ENCODE measurements around the gene SNPH. TPM values are rescaled to one million over a fixed set of nuclear protein-coding genes. Genes with fewer than 3 reads are reported as not detected.
A peak's percentile ranks its signal among the peaks of the same experiment; 100 is the strongest.
"Not testable (repeated sequence)": the region's sequence is repeated elsewhere in the genome, so short reads cannot be mapped to it uniquely, and the experiment has no call there.

The SNPH gene
- polyA plus RNA-seq, 2 of the 4 experiments (the other 2 are of a cell fraction): 1.1 to 5.2 TPM

DNA sequence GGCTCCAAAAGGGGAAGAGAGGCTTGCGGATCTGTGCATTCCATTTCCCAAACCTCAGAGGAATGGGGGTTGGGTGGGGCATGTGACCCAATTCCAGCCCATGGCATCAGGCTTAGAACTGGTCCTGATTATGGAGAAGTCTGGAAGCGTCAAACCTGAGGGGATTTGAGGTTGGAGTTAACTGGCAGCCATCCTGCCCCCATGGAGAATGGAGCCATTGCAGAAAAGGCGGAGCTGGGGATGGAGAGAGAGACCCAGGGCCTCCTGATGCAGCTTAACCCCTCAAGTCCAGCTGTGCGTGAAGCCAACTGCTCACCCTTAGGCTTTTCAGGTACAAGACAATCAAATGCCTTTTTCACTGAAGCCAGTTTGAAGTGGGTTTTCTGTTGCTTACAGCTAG lies 72.7 kb downstream of the SNPH start:
- no peak overlapping the region for H3K27ac ChIP-seq
- peaks cover 5% of the 10 kb centered on the region; the same call in 2 of the 3 replicates for H3K4me1 ChIP-seq
- FAIRE-seq (no peak), ATAC-seq (no peak), DNase-seq (ENCODE audit: low read depth in 1 of 2, low spot score in 1 of 2) (no peak)
- TF ChIP-seq ZC3H11A (IDR thresholded peaks at IDR 0.05): no peak
- TF ChIP-seq SMC3 (IDR thresholded peaks at IDR 0.05): no peak
- TF ChIP-seq POLR2AphosphoS2 (conservative IDR thresholded peaks at IDR 0.05; ENCODE audit: low read length): no peak
- no peak for TF ChIP-seq RNF2 (IDR thresholded peaks at IDR 0.05; ENCODE audit: borderline replicate concordance, low read depth)
- TF ChIP-seq, protein P1, sequence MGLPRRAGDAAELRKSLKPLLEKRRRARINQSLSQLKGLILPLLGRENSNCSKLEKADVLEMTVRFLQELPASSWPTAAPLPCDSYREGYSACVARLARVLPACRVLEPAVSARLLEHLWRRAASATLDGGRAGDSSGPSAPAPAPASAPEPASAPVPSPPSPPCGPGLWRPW (IDR thresholded peaks at IDR 0.05): no peak
- TF ChIP-seq CEBPB (IDR thresholded peaks at IDR 0.05): no peak
- TF ChIP-seq FOSL2 (IDR thresholded peaks at IDR 0.05): no peak
- no peak for TF ChIP-seq FOSL2 (CRISPR knock-in tag; IDR thresholded peaks at IDR 0.05)
- no peak for TF ChIP-seq FOSB (CRISPR knock-in tag; IDR thresholded peaks at IDR 0.05)
- TF ChIP-seq, protein P2, sequence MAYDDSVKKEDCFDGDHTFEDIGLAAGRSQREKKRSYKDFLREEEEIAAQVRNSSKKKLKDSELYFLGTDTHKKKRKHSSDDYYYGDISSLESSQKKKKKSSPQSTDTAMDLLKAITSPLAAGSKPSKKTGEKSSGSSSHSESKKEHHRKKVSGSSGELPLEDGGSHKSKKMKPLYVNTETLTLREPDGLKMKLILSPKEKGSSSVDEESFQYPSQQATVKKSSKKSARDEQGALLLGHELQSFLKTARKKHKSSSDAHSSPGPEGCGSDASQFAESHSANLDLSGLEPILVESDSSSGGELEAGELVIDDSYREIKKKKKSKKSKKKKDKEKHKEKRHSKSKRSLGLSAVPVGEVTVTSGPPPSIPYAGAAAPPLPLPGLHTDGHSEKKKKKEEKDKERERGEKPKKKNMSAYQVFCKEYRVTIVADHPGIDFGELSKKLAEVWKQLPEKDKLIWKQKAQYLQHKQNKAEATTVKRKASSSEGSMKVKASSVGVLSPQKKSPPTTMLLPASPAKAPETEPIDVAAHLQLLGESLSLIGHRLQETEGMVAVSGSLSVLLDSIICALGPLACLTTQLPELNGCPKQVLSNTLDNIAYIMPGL (CRISPR knock-in tag; IDR thresholded peaks at IDR 0.05; ENCODE audit: borderline replicate concordance): no peak
- TF ChIP-seq, protein P3, sequence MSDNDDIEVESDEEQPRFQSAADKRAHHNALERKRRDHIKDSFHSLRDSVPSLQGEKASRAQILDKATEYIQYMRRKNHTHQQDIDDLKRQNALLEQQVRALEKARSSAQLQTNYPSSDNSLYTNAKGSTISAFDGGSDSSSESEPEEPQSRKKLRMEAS (IDR thresholded peaks at IDR 0.05): no peak
- no peak for TF ChIP-seq NFE2L2 (conservative IDR thresholded peaks at IDR 0.05; ENCODE audit: low read length)
- no peak for TF ChIP-seq ESRRA (IDR thresholded peaks at IDR 0.05; ENCODE audit: borderline replicate concordance, low read length)
- no peak for TF ChIP-seq JUNB (IDR thresholded peaks at IDR 0.05)
- no peak for TF ChIP-seq RAD21 (conservative IDR thresholded peaks at IDR 0.05 in 1 of 2, IDR thresholded peaks at IDR 0.05 in 1 of 2)
- TF ChIP-seq, protein P4, sequence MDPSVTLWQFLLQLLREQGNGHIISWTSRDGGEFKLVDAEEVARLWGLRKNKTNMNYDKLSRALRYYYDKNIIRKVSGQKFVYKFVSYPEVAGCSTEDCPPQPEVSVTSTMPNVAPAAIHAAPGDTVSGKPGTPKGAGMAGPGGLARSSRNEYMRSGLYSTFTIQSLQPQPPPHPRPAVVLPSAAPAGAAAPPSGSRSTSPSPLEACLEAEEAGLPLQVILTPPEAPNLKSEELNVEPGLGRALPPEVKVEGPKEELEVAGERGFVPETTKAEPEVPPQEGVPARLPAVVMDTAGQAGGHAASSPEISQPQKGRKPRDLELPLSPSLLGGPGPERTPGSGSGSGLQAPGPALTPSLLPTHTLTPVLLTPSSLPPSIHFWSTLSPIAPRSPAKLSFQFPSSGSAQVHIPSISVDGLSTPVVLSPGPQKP (IDR thresholded peaks at IDR 0.05; ENCODE audit: low read depth, low read length): no peak
- TF ChIP-seq, protein P5, sequence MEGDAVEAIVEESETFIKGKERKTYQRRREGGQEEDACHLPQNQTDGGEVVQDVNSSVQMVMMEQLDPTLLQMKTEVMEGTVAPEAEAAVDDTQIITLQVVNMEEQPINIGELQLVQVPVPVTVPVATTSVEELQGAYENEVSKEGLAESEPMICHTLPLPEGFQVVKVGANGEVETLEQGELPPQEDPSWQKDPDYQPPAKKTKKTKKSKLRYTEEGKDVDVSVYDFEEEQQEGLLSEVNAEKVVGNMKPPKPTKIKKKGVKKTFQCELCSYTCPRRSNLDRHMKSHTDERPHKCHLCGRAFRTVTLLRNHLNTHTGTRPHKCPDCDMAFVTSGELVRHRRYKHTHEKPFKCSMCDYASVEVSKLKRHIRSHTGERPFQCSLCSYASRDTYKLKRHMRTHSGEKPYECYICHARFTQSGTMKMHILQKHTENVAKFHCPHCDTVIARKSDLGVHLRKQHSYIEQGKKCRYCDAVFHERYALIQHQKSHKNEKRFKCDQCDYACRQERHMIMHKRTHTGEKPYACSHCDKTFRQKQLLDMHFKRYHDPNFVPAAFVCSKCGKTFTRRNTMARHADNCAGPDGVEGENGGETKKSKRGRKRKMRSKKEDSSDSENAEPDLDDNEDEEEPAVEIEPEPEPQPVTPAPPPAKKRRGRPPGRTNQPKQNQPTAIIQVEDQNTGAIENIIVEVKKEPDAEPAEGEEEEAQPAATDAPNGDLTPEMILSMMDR (IDR thresholded peaks at IDR 0.05): no peak
- no peak for TF ChIP-seq EHF (CRISPR knock-in tag; IDR thresholded peaks at IDR 0.05)
- no peak for TF ChIP-seq HOXB5 (CRISPR knock-in tag; IDR thresholded peaks at IDR 0.05)
- ChIA-PET POLR2A (no interaction called here), CTCF (interaction anchor here (0.9 to 1.3 kb wide), 4 partner anchors 10 to 165 kb away, joined by 3 to 5 read pairs (median 3); partner anchors contain the start of gene SDCBP2)
- 74% methylated on average over 4 of the region's 4 CpGs for WGBS (ENCODE audit: missing lambda C conversion rate)
- H3K4me3 ChIP-seq: no peak overlapping the region
- no peak overlapping the region for H3K4me2 ChIP-seq
- H3K9me3 ChIP-seq: no peaks in the 10 kb centered on the region

DNA sequence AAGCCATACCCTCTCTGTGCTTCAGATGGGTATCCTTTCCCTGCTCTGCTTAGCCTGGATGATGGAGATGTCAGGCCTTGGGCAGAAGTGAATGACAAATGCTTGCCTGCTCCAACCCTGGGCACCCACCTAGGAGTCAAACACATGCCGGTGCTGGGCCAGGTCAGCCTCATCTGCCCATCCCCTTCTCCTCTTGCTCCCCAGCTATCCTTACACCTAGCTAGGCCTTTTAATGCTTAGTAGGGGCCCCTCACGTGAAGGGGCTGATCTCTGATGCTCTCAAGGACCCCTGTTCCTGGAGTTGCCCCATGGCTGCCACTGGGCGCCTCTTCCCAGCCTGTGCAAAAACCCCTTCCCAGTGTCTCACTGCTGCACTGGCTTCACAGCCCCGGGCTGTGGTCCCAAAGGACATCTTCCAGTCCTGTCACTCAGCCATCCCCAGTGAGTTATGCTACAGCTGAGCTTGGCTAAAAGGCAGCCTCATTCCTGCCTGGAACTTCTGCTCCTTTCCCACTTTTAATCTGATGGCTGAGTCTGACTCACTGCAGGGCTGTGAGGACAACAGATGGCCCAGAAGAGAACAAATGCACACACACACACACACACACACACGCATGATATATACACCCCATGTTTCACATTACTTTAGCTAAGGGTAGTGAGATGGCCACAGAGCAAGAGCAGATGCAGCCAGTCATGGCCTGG lies 75.6 kb downstream of the SNPH start:
- Histone ChIP-seq H3K4me1 (no peaks in the 10 kb centered on the region), H3K4me2 (no peak overlapping the region), H3K27ac (no peak overlapping the region), H3K9me3 (0 out of 3 replicates have a peak, but pooled peaks cover 2% of the 10 kb centered on the region), H3K4me3 (no peak overlapping the region)
- WGBS (ENCODE audit: missing lambda C conversion rate): 88% methylated on average over 5 of the region's 5 CpGs
- ChIA-PET CTCF (interaction anchor here (0.6 to 1.3 kb wide), 3 partner anchors 161 to 1258 kb away, joined by 3 read pairs; no protein-coding TSS in a partner anchor), POLR2A (interaction anchor here (0.9 kb wide), 1 partner anchor 13 kb away, joined by 3 read pairs; no protein-coding TSS in a partner anchor)
- no peak for FAIRE-seq
- TF ChIP-seq CBX8 (IDR thresholded peaks at IDR 0.05) (no peak), NR3C1 (IDR thresholded peaks at IDR 0.05) (no peak), TP53 (CRISPR knock-in tag; IDR thresholded peaks at IDR 0.05) (no peak)
- DNase-seq (ENCODE audit: low read depth in 1 of 2, low spot score in 1 of 2): no peak
- peak; percentile 26 to 46; a peak in 4 of 6 replicates for ATAC-seq

DNA sequence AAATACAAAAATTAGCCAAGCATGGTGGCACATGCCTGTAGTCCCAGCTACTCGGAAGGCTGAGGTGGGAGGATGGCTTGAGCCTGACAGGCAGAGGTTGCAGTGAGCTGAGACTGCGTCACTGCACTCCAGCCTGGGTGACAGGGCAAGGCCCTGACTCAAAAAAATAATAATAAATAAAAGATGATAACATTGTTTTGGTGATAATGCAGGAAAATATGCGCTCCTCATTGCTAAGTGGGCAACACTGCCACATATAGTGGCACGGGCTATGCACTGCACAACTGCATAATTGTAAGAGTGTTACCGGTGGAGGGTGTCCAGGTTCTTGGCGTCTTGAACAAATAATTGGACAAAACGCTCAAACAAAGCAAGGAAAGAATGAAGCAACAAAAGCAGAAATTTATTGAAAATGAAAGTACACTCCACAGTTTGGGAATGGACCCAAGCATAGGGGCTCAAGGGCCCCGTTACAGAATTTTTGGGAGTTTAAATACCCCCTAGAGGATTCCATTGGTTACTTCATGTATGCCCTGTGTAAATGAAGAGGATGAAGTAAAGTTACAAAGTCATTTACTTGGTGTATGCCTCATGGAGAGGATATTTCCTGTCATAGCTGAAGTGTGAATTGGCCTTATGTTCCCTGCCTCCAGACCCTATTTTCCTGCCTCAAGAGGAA lies 77.5 kb downstream of the SNPH start:
- H3K4me3 ChIP-seq; H3K4me2 ChIP-seq; FAIRE-seq; H3K27ac ChIP-seq; ATAC-seq; DNase-seq (ENCODE audit: low read depth in 1 of 2, low spot score in 1 of 2); H3K4me1 ChIP-seq: not testable (repeated sequence)
- peaks cover 16% of the 10 kb centered on the region; the same call in 2 of the 3 replicates for H3K9me3 ChIP-seq
- ChIA-PET CTCF (interaction anchor here (1.1 kb wide), 1 partner anchor 9 kb away, joined by 4 read pairs; no protein-coding TSS in a partner anchor), POLR2A (interaction anchor here (0.6 kb wide), 1 partner anchor 667 kb away, joined by 3 read pairs; no protein-coding TSS in a partner anchor)
- WGBS (ENCODE audit: missing lambda C conversion rate): 92% methylated on average over 8 of the region's 8 CpGs
